HCT116 (cell line): ENCODE measurements around the gene EYA4. TPM values are rescaled to one million over a fixed set of nuclear protein-coding genes. Genes with fewer than 3 reads are reported as not detected.

Experiments
- ATAC-seq: fragments of 200-7000 bp; cut with Tn5 transposase; 2 replicates; pipeline ENCODE4 v1.9.1; 2020; ENCODE audit warnings: mild to moderate bottlenecking, moderate library complexity
- BruUV-seq: library from RNA; stranded (reverse); fragments of 400-500 nt; replicated peaks from 2 replicates; lab custom pipeline; 2021; lab: Mats Ljungman, UMichigan
- CTCF ChIA-PET: fragments of 300-600 bp; sonication (Branson Sonifier 250); formaldehyde crosslinking; loops from one replicate; lab custom pipeline; 2021; ENCODE audit warnings: antibody characterized with exemption; lab: Charles Lee
- POLR2A ChIA-PET: fragments of 300-600, 350-600 bp; sonication (Branson Sonifier 250); formaldehyde crosslinking; loops from one replicate; lab custom pipeline; 2021; ENCODE audit warnings: antibody characterized with exemption; lab: Charles Lee
- RAD21 ChIA-PET, 2 experiments: fragments of 300-600 bp; sonication (Branson Sonifier 250); formaldehyde crosslinking; loops; one replicate each; lab custom pipeline; 2023; ENCODE audit warnings: low total read pairs in 2 of 2; ENCODE audit not compliant: uncharacterized antibody in 2 of 2, unreplicated experiment in 2 of 2, low non-redundant PET in 1 of 2; lab: Charles Lee
- DNase-seq: peaks from one replicate; pipeline ENCODE4 v3.0.0-alpha.2; 2010; ENCODE audit warnings: low read depth, low spot score
- H2AFZ ChIP-seq: fragments of 200-600 bp; shearing (Covaris generic), sonication (generic); 2 replicates; pipeline ENCODE4 v1.6.1; 2017; ENCODE audit warnings: low read depth, mixed run types, mixed read lengths, antibody characterized with exemption, low read length; ENCODE audit not compliant: poor library complexity, severe bottlenecking
- H3K27ac ChIP-seq: 2 replicates; pipeline ENCODE4 v1.5.1; 2012; ENCODE audit warnings: low read depth, low read length
- H3K27me3 ChIP-seq: fragments of 200-600 bp; sonication (generic); 2 replicates; pipeline ENCODE4 v1.6.1; 2016; ENCODE audit warnings: mixed run types, low read length, mixed read lengths; ENCODE audit not compliant: insufficient read depth
- H3K36me3 ChIP-seq, 2 experiments: fragments of 200-500 bp in 1 of 2; fragments of 200-600 bp in 1 of 2; sonication (Bioruptor generic) in 1 of 2; sonication (generic) in 1 of 2; 2 replicates each; pipeline versions ENCODE4 v1.5.1 to v1.6.1; 2014 to 2016; ENCODE audit warnings: low read length in 2 of 2, inconsistent platforms in 1 of 2, mixed read lengths in 1 of 2, mixed run types in 1 of 2; ENCODE audit not compliant: insufficient read depth in 2 of 2, control insufficient read depth in 1 of 2
- H3K4me1 ChIP-seq, 2 experiments: fragments of 200-600 bp in 1 of 2; sonication (generic) in 1 of 2; 2 replicates each; pipeline versions ENCODE4 v1.5.1 to v1.6.1; 2012 to 2017; ENCODE audit warnings: low read length in 2 of 2, inconsistent platforms in 1 of 2, mild to moderate bottlenecking in 1 of 2, mixed read lengths in 1 of 2, mixed run types in 1 of 2, moderate library complexity in 1 of 2; ENCODE audit not compliant: insufficient read depth in 2 of 2, control insufficient read depth in 1 of 2
- H3K4me2 ChIP-seq: fragments of 200-600 bp; sonication (generic); 2 replicates; pipeline ENCODE4 v1.6.1; 2017; ENCODE audit warnings: mixed run types, low read length, mixed read lengths
- H3K4me3 ChIP-seq, 2 experiments: fragments of 200-600 bp in 1 of 2; sonication (generic) in 1 of 2; replicated peaks in 1 of 2; 2 replicates each; pipeline ENCODE4 v1.5.1; 2011 to 2016; ENCODE audit warnings: low read length in 2 of 2, control low read depth in 1 of 2, low read depth in 1 of 2, mild to moderate bottlenecking in 1 of 2, mixed read lengths in 1 of 2, mixed run types in 1 of 2
- H3K79me2 ChIP-seq: fragments of 200-600 bp; sonication (generic); 2 replicates; pipeline ENCODE4 v1.6.1; 2017; ENCODE audit warnings: mild to moderate bottlenecking, mixed run types, low read length, moderate library complexity, mixed read lengths; ENCODE audit not compliant: insufficient read depth
- H3K9ac ChIP-seq: fragments of 200-600 bp; sonication (generic); 2 replicates; pipeline ENCODE4 v1.6.1; 2016; ENCODE audit warnings: low read length, mixed read lengths
- H3K9me2 ChIP-seq: fragments of 200-600 bp; sonication (generic), shearing (Covaris generic); 2 replicates; pipeline ENCODE4 v1.6.1; 2017; ENCODE audit warnings: mixed run types, mild to moderate bottlenecking, moderate library complexity; ENCODE audit not compliant: insufficient read depth
- H3K9me3 ChIP-seq, 2 experiments: fragments of 200-500 bp in 1 of 2; fragments of 200-600 bp in 1 of 2; sonication (Bioruptor generic) in 1 of 2; sonication (generic) in 1 of 2; 2 replicates each; pipeline ENCODE4 v1.6.1; 2014 to 2017; ENCODE audit warnings: low read length in 2 of 2, mixed read lengths in 2 of 2, inconsistent platforms in 1 of 2, low read depth in 1 of 2, mild to moderate bottlenecking in 1 of 2, mixed run types in 1 of 2, moderate library complexity in 1 of 2; ENCODE audit not compliant: control insufficient read depth in 1 of 2, insufficient read depth in 1 of 2
- H4K20me1 ChIP-seq: fragments of 200-600 bp; sonication (generic), shearing (Covaris generic); 2 replicates; pipeline ENCODE4 v1.6.1; 2017; ENCODE audit warnings: mixed run types, mild to moderate bottlenecking, moderate library complexity; ENCODE audit not compliant: insufficient read depth
- ATF3 ChIP-seq: IDR thresholded peaks from 2 replicates; pipeline ENCODE4 v1.6.1; 2012
- CBX3 ChIP-seq: IDR thresholded peaks from 2 replicates; pipeline ENCODE4 v1.6.1; 2012; ENCODE audit warnings: low read depth
- CTCF ChIP-seq, 3 experiments: fragments of 200-600 bp in 1 of 3; sonication (generic) in 1 of 3; IDR thresholded peaks in 2 of 3; conservative IDR thresholded peaks in 1 of 3; 2 replicates each; pipeline ENCODE4 v1.5.1; 2012 to 2017; ENCODE audit warnings: low read depth in 2 of 3, low read length in 2 of 3, antibody characterized with exemption in 1 of 3, borderline replicate concordance in 1 of 3, control low read depth in 1 of 3, mild to moderate bottlenecking in 1 of 3, mixed read lengths in 1 of 3, mixed run types in 1 of 3, moderate library complexity in 1 of 3; ENCODE audit not compliant: insufficient read depth in 1 of 3
- FOSL1 ChIP-seq: IDR thresholded peaks from 2 replicates; pipeline ENCODE4 v1.6.1; 2012; ENCODE audit warnings: low read depth
- JUND ChIP-seq: IDR thresholded peaks from 2 replicates; pipeline ENCODE4 v1.6.1; 2012
- POLR2A ChIP-seq: IDR thresholded peaks from 2 replicates; pipeline ENCODE4 v1.7.0; 2011; ENCODE audit warnings: borderline replicate concordance; ENCODE audit not compliant: insufficient read depth, insufficient read length; ENCODE audit errors: extremely low read depth
- SP1 ChIP-seq: IDR thresholded peaks from 2 replicates; pipeline ENCODE4 v1.6.1; 2012; ENCODE audit warnings: low read depth
- SRF ChIP-seq: IDR thresholded peaks from 2 replicates; pipeline ENCODE4 v1.6.1; 2012; ENCODE audit warnings: low read depth
- YY1 ChIP-seq: IDR thresholded peaks from 2 replicates; pipeline ENCODE4 v1.6.1; 2011; ENCODE audit warnings: low read length, low read depth, moderate library complexity, mild to moderate bottlenecking; ENCODE audit not compliant: insufficient replicate concordance; ENCODE audit errors: extremely low read depth
- intact Hi-C: fragments of 100-400 bp; cut with micrococcal nuclease; formaldehyde crosslinking; loops from 2 replicates; pipeline ENCODE4 v1.10.0; 2022
- total RNA-seq: library from RNA; stranded (reverse); gene quantifications from one replicate; pipeline ENCODE4 v1.2.1, GENCODE V29; 2021; ENCODE audit not compliant: unreplicated experiment

EYA4 gene
- total RNA-seq, 1 experiment from 2014 or later = not detected

GRCh38 chr6:133288662-133289061, 47.5 kb downstream of the EYA4 start (continued):
- no peak for TF ChIP-seq YY1
- TF ChIP-seq CTCF (IDR thresholded peaks at IDR 0.05 in 2 of 3, conservative IDR thresholded peaks at IDR 0.05 in 1 of 3; ENCODE audit: borderline replicate concordance in 1 of 3, insufficient read depth in 1 of 3, low read depth in 2 of 3, low read length in 2 of 3) = no peak
- TF ChIP-seq SP1 = no peak

GRCh38 chr6:133289733-133290306, 48.7 kb downstream of the EYA4 start:
- ATAC-seq (no peak), DNase-seq (no peak)
- no peak overlapping the region for H3K27ac ChIP-seq
- no peaks in the 10 kb centered on the region for H3K36me3 ChIP-seq
- H3K4me1 ChIP-seq = no peaks in the 10 kb centered on the region
- intact Hi-C loops = loop anchor here (5.0 kb wide), 2 partner anchors 222 to 262 kb away; no protein-coding TSS in a partner anchor
- TF ChIP-seq CBX3 = no peak
- TF ChIP-seq JUND = no peak
- no peak for TF ChIP-seq ATF3
- no peak for TF ChIP-seq POLR2A
- TF ChIP-seq SP1 = no peak
- no peak for TF ChIP-seq SRF
- no peak for TF ChIP-seq FOSL1
- ChIA-PET RAD21 (no interaction called here), CTCF (no interaction called here), POLR2A (no interaction called here)
- H2AFZ ChIP-seq = no peak overlapping the region
- no peaks in the 10 kb centered on the region for H4K20me1 ChIP-seq
- H3K9me2 ChIP-seq = no peaks in the 10 kb centered on the region
- no TSS peak for BruUV-seq
- no peak overlapping the region for H3K4me2 ChIP-seq
- H3K27me3 ChIP-seq = 0 out of 2 replicates have a peak, but pooled peaks cover 4% of the 10 kb centered on the region
- no peak overlapping the region for H3K4me3 ChIP-seq
- H3K9ac ChIP-seq = no peak overlapping the region
- no peaks in the 10 kb centered on the region for H3K9me3 ChIP-seq
- no peaks in the 10 kb centered on the region for H3K79me2 ChIP-seq
